Measurements from ENCODE around the gene ADSS1. TPM values are rescaled to one million over a fixed set of nuclear protein-coding genes. Genes with fewer than 3 reads are reported as not detected.
A peak's percentile ranks its signal among the peaks of the same experiment; 100 is the strongest.
"Not testable (repeated sequence)": the region's sequence is repeated elsewhere in the genome, so short reads cannot be mapped to it uniquely, and the experiment has no call there.

Gene ADSS1
- total RNA-seq, 1 donor from 2014 or later = 5.7 TPM

DNA sequence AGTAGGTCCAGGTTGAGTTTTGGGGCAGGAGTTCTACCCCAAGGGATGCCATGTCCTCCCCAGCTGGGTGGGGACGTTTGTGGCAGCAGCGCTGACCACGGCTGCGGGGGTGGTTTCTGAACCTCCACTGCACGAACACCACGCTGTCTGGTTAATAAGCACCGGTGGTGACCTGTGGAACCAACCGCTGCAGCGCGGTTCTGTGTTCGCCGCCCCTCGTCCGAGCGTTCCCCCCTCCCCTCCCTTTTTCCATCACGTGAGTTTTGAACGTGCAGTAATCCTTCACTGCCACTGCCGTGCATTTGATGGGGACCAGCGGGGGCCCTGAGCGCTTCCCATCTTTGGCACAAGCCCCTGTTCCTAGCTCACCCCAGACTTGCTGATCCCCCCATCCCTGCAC, 6.4 kb upstream of the ADSS1 start:
- ATAC-seq = no peak

DNA sequence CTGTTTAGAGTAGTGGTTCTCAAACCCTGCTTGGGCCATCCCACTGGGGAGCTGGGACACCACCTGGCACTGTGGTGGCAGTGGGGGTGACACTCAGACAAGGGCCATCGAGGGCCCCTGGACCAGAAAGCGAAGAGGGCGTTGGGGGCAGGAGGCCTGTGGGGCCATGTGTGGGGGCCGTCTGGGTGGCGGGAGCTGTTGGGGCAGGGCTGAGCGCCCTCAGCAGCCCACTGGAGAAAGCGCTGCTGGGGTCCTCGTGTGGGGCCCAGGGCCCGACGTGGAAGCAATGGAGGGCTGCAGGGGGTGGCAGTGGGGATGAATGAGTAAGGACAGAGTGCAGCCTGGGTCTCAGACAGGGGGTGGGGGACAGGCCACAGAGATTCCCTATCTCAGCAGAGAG, 5.9 kb upstream of the ADSS1 start:
- ATAC-seq = no peak

- ATAC-seq = no peak
Observed at GRCh38 chr14:104718871-104719270, 5.2 kb upstream of the ADSS1 start.

GRCh38 chr14:104719343-104719742, 4.7 kb upstream of the ADSS1 start:
- no peak for ATAC-seq

GRCh38 chr14:104721505-104722431, 2.3 kb upstream of the ADSS1 start:
- no peak for ATAC-seq

- peak; percentile 7 for ATAC-seq
Observed at GRCh38 chr14:104722938-104723650, 935 bp upstream of the ADSS1 start.

DNA sequence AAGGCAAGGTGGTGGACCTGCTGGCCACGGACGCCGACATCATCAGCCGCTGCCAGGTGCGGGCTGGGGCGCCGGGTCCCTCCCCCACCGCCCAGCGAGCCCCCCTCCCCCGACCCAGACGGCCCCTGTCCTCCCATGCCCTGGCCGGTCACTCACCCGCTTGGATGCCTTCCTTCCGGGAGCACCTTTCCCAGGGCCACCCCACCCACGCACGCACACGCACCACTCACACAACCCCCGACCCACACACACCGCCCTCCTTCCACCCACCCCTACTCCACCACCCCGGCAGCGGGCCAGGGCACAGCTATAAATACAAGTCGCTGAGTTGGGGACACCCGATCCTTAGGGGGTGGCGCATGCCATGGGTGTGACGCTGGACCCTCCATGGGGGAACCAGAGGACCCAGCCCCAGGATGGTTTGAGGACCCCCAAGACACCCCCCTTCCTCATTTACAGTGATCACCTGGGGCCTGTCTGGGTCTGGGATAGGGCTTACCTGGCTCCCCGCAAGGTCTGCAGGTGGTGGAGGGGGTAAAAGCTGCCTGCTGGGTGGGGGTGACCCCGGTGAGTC, 465 bp downstream of the ADSS1 start:
- peak; percentile 34 for ATAC-seq

DNA sequence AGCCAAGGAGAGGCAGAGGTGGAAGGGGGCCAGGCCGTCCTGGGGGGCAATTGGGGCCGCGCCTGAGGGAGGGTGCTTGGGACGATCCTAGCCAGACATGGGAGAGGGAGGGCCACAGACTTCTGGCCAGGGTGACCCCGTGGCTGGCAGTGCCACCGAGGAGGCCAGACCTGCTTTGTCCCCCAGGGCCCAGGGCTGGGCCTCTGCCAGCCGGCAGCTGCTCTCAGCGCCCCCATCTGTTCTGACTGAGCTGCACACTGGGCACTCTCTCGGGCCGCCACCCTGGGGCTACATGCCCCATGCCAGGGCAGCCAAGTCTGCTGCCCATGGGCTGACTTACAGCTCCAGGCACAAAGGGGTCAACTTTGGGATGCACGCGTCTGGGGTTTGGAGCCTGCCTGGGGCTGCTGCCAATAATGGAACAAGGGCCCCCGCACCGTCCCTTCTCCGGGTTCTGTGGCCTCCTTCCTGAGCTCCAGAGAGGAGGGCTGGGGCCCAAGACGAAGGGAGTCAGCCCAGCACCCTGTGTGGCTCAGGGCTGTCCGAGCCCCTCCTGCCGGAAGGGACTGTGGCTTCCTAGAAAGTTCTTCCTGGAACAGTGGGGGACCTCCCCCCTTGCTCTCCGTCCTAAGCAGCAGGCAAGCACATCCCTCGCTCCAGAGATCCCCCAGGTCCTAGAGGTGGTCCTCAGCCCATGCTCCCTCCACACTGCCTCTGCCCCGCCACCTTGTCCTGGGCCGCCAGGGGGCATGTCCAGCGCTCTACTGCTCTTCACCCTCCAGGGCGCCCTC, 1.1 kb downstream of the ADSS1 start:
- peak; percentile 24 for ATAC-seq

GRCh38 chr14:104725772-104726548, 1.9 kb downstream of the ADSS1 start:
- ATAC-seq = no peak

DNA sequence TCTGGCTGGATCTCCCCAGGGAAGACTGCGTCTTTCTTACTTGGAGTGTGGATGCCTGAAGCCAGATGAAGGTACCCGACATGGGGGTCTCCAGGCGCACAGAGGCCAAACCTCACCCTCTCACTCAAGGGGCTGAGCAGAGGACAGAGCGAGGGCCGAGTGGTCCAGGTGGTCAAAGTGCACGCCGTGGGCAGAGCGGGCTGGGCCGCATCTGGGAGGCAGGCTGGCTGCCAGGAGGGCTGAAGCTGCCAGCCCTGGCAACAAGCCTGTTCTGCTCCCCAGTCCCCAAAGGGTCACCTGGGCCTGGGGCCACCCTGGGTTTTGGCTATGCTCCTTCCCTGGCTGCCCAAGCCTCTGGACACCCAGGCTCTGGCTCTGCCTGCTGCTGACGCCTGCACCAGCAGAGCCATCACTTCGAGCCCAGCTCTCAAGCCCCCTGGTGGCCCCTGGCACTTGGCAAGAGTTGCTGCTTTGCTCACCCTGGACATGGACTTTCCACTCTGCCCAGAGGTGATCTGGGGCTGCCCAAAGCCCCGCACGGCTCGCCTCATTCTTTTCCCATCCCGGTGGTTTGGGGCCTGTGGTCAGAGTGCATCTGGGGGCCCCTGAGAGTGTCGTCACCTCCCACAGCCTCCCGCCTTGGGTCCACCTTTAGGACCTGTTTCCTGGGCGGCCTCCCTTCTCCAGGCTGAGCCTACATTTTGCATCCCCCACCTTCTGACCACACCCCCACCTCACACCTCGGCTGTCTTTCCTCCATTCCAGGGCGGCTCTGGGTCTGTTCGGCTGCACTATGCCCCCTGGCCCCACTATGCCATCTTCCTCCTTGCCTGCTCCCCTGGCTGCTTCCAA, 2.8 kb downstream of the ADSS1 start:
- ATAC-seq = no peak

- ATAC-seq = no peak
Observed at GRCh38 chr14:104728631-104729030, 4.6 kb downstream of the ADSS1 start.

- ATAC-seq = not testable (repeated sequence)
Observed at GRCh38 chr14:104729176-104729834, 5.3 kb downstream of the ADSS1 start.

- no peak for ATAC-seq
Observed at GRCh38 chr14:104729835-104730181, 5.8 kb downstream of the ADSS1 start.

DNA sequence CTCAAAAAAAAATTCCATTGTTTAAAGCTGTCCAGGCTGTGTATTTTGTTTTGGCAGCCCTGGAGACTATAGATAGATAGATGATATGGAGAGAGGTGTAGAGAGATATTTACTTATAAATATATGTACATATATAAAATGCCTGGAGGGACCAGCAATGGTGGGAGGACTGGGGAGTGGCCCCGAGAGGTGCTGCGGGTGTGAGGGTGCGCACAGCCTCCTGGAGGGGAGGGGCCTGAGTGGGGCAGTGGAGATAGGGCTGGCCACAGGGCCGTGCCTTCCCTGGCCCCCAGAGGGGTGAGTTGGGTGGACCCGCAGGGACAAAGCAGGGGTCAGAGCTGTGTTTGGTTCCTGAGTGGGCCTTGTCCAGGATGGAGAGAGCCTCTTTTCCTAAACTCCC, 6.5 kb downstream of the ADSS1 start:
- ATAC-seq = no peak

- ATAC-seq = no peak
Observed at GRCh38 chr14:104731320-104732294, 7.6 kb downstream of the ADSS1 start.

GRCh38 chr14:104732355-104732804, 8.4 kb downstream of the ADSS1 start:
- peak; percentile 76 for ATAC-seq

DNA sequence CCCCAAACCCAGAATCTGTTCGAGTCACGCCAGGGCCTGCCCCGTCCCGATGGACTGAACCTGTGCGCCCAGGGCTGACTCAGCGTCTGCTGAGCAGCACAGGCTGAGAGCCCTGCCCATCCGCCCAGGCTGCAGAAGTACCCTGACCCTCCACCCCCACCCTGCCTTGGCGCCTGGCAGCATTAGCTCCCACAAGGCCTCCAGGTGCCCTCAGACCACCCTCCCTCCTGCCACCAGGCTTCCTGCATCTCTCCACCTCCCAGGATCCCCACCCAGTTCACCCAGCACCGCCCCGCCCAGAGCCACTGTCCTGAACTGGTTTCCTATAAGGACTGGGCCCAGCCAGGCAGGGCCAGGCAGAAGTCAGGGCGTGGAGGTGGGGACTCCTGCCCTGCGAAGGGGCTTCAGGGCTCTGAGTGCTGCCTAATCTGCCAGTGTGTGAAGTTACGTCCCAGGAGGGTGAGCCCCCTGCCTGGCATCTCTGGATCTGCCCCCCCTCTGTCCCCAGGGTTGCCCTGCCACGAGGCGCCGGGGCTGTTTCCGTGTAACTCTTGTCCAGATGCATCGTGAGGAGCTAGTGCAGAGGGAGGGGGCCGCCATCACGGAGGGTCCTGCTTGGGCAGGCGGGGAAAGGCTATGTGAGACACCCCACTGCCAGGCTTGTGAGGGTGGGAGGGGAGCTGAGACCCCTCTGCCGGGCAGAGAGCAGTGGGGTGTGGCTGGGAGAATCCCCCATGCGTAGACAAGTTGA, 9.1 kb downstream of the ADSS1 start:
- ATAC-seq = peak; percentile 71

- no peak for ATAC-seq
Observed at GRCh38 chr14:104734051-104734587, 10.1 kb downstream of the ADSS1 start.
